Ovary (tissue), 3 donors: ENCODE measurements around the gene CFAP92.

Source experiments
- CTCF ChIP-seq, 3 donors: fragments of 450-650 bp in 2 of 3; fragments of 200-600 bp in 1 of 3; IDR thresholded peaks; one replicate each; pipeline versions ENCODE4 v1.5.1 to v1.8.0; 2016 to 2022; ENCODE audit warnings: antibody characterized with exemption in 3 of 3, mild to moderate bottlenecking in 1 of 3
- POLR2A ChIP-seq: fragments of 450-650 bp; IDR thresholded peaks from one replicate; pipeline ENCODE4 v1.6.1; 2017; ENCODE audit warnings: antibody characterized with exemption, mild to moderate bottlenecking, moderate library complexity
- donor health status: DM: no; HTN: no; CAD: no.

GRCh38 chr3:129000742-129001100, 6.8 kb upstream of the CFAP92 start:
- no peak for TF ChIP-seq CTCF (IDR thresholded peaks at IDR 0.05)
- TF ChIP-seq POLR2A: no peak
